ENCODE measurements around the gene STK32B. TPM values are rescaled to one million over a fixed set of nuclear protein-coding genes. Genes with fewer than 3 reads are reported as not detected.

STK32B gene
- total RNA-seq, 1 donor from 2014 or later = 3.5 TPM

GRCh38 chr4:5021546-5021945 lies 29.7 kb upstream of the STK32B start:
- Mint-ChIP-seq H3K4me1 (peaks cover 5% of the 10 kb centered on the region), H3K27me3 (ENCODE audit: low read depth) (peaks cover 3% of the 10 kb centered on the region), H3K27ac (ENCODE audit: unreplicated experiment) (no peak overlapping the region), H3K36me3 (ENCODE audit: low read depth) (no peaks in the 10 kb centered on the region), H3K9me3 (peaks cover 3% of the 10 kb centered on the region), H3K4me3 (no peak overlapping the region)
- no peak for TF ChIP-seq CTCF (conservative IDR thresholded peaks at IDR 0.05)
- DNase-seq (ENCODE audit: low read depth, low spot score) = no peak

GRCh38 chr4:5024673-5025072 lies 26.6 kb upstream of the STK32B start:
- no peak overlapping the region for H3K4me3 Mint-ChIP-seq
- H3K27me3 Mint-ChIP-seq (ENCODE audit: low read depth) = peaks cover 3% of the 10 kb centered on the region

GRCh38 chr4:5026371-5026770 lies 24.9 kb upstream of the STK32B start:
- no peak for DNase-seq (ENCODE audit: low read depth, low spot score)
- Mint-ChIP-seq H3K36me3 (ENCODE audit: low read depth) (no peaks in the 10 kb centered on the region), H3K27ac (ENCODE audit: unreplicated experiment) (no peak overlapping the region), H3K4me1 (no peaks in the 10 kb centered on the region), H3K9me3 (peaks cover 3% of the 10 kb centered on the region), H3K4me3 (no peak overlapping the region), H3K27me3 (ENCODE audit: low read depth) (peaks cover 3% of the 10 kb centered on the region)
- TF ChIP-seq CTCF (conservative IDR thresholded peaks at IDR 0.05) = no peak

More at GRCh38 chr4:5024673-5025072, 26.6 kb upstream of the STK32B start:
- no peak for DNase-seq (ENCODE audit: low read depth, low spot score)
- TF ChIP-seq CTCF (conservative IDR thresholded peaks at IDR 0.05) = no peak
- Mint-ChIP-seq H3K36me3 (ENCODE audit: low read depth) (no peaks in the 10 kb centered on the region), H3K9me3 (peaks cover 3% of the 10 kb centered on the region), H3K27ac (ENCODE audit: unreplicated experiment) (no peak overlapping the region), H3K4me1 (no peaks in the 10 kb centered on the region)

- no peak overlapping the region for H3K27ac Mint-ChIP-seq (ENCODE audit: unreplicated experiment)
- H3K9me3 Mint-ChIP-seq = peaks cover 3% of the 10 kb centered on the region
- no peak for DNase-seq (ENCODE audit: low read depth, low spot score)
- peaks cover 3% of the 10 kb centered on the region for H3K27me3 Mint-ChIP-seq (ENCODE audit: low read depth)
- TF ChIP-seq CTCF (conservative IDR thresholded peaks at IDR 0.05) = no peak
- H3K4me1 Mint-ChIP-seq = no peaks in the 10 kb centered on the region
- no peak overlapping the region for H3K4me3 Mint-ChIP-seq
- no peaks in the 10 kb centered on the region for H3K36me3 Mint-ChIP-seq (ENCODE audit: low read depth)
These were observed 23.9 kb upstream of the STK32B start for GRCh38 chr4:5027346-5027745.

- DNase-seq (ENCODE audit: low read depth, low spot score) = no peak
- no peaks in the 10 kb centered on the region for H3K36me3 Mint-ChIP-seq (ENCODE audit: low read depth)
- no peaks in the 10 kb centered on the region for H3K9me3 Mint-ChIP-seq
- TF ChIP-seq CTCF (conservative IDR thresholded peaks at IDR 0.05) = no peak
- H3K27ac Mint-ChIP-seq (ENCODE audit: unreplicated experiment) = no peak overlapping the region
- peaks cover 2% of the 10 kb centered on the region for H3K4me1 Mint-ChIP-seq
- no peak overlapping the region for H3K4me3 Mint-ChIP-seq
- peaks cover 3% of the 10 kb centered on the region for H3K27me3 Mint-ChIP-seq (ENCODE audit: low read depth)
These were observed 22.8 kb upstream of the STK32B start for GRCh38 chr4:5028480-5028879.

GRCh38 chr4:5029447-5029846 lies 21.8 kb upstream of the STK32B start:
- Mint-ChIP-seq H3K9me3 (no peaks in the 10 kb centered on the region), H3K36me3 (ENCODE audit: low read depth) (no peaks in the 10 kb centered on the region), H3K27me3 (ENCODE audit: low read depth) (peaks cover 3% of the 10 kb centered on the region), H3K27ac (ENCODE audit: unreplicated experiment) (no peak overlapping the region), H3K4me1 (peaks cover 8% of the 10 kb centered on the region), H3K4me3 (no peak overlapping the region)
- no peak for DNase-seq (ENCODE audit: low read depth, low spot score)
- no peak for TF ChIP-seq CTCF (conservative IDR thresholded peaks at IDR 0.05)

Data from neural crest cell (in vitro differentiated cells).